ENCODE results near the gene CD300H.

DNA sequence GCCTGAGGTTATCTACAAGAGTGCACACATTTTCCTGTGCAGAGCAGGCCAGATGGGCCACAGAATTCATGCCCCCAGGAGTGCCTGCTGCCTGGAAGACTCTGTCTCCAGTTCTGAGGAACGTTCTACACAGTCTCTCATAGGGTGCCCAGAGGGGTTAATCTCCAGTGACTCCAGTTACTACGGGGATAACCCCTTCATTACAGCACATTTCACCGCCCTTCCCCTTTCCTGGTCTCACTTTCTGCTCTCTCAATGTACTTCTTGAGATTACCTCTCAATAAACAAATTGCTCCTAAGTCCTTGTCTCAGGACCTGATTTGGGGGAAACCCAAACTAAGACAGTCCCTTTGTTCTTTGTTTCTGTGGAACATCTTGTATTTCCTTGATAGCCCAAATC, 5.7 kb downstream of the CD300H start:
- TF ChIP-seq, protein P1, sequence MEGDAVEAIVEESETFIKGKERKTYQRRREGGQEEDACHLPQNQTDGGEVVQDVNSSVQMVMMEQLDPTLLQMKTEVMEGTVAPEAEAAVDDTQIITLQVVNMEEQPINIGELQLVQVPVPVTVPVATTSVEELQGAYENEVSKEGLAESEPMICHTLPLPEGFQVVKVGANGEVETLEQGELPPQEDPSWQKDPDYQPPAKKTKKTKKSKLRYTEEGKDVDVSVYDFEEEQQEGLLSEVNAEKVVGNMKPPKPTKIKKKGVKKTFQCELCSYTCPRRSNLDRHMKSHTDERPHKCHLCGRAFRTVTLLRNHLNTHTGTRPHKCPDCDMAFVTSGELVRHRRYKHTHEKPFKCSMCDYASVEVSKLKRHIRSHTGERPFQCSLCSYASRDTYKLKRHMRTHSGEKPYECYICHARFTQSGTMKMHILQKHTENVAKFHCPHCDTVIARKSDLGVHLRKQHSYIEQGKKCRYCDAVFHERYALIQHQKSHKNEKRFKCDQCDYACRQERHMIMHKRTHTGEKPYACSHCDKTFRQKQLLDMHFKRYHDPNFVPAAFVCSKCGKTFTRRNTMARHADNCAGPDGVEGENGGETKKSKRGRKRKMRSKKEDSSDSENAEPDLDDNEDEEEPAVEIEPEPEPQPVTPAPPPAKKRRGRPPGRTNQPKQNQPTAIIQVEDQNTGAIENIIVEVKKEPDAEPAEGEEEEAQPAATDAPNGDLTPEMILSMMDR (conservative IDR thresholded peaks at IDR 0.05; ENCODE audit: low read depth, low read length) = no peak
- no peak for TF ChIP-seq EZH2 (IDR thresholded peaks at IDR 0.05; ENCODE audit: borderline replicate concordance, low read depth, low read length, poor library complexity, severe bottlenecking)
